22Rv1 (cell line): ENCODE results near the gene CTNND2.

Experiments
- ZFX ChIP-seq: fragments of 450-650 bp; IDR thresholded peaks from 2 replicates; pipeline ENCODE4 v1.6.1; 2017; ENCODE audit warnings: antibody characterized with exemption, borderline replicate concordance
- TF ChIP-seq, protein P1 (sequence below): fragments of 450-650 bp; IDR thresholded peaks from 2 replicates; pipeline ENCODE4 v1.5.1; 2017; ENCODE audit warnings: mild to moderate bottlenecking

DNA sequence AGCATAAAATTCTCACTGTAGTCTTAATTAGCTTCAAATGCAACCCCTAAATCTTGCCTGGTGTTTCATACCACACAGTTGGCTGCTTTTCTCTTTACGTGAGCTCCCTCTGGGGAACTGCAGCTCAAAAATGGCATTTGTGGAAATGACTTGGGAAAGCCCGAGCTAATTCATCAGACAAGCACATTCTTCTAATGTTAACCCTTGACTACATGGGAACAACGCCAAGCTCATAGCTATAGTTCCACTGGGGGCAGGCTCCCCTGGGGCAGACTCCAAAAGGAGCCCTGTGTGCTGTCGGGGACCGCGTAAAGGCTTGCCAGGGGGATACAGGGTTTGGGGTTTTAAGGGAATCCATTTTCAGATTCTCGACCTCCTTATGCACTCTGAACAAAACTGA, 841.8 kb downstream of the CTNND2 start:
- TF ChIP-seq, protein P1, sequence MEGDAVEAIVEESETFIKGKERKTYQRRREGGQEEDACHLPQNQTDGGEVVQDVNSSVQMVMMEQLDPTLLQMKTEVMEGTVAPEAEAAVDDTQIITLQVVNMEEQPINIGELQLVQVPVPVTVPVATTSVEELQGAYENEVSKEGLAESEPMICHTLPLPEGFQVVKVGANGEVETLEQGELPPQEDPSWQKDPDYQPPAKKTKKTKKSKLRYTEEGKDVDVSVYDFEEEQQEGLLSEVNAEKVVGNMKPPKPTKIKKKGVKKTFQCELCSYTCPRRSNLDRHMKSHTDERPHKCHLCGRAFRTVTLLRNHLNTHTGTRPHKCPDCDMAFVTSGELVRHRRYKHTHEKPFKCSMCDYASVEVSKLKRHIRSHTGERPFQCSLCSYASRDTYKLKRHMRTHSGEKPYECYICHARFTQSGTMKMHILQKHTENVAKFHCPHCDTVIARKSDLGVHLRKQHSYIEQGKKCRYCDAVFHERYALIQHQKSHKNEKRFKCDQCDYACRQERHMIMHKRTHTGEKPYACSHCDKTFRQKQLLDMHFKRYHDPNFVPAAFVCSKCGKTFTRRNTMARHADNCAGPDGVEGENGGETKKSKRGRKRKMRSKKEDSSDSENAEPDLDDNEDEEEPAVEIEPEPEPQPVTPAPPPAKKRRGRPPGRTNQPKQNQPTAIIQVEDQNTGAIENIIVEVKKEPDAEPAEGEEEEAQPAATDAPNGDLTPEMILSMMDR, result no peak
- no peak for TF ChIP-seq ZFX
